SK-N-SH (cell line): ENCODE measurements around the gene OR52E4. TPM values are rescaled to one million over a fixed set of nuclear protein-coding genes. Genes with fewer than 3 reads are reported as not detected.

Experiments
- CTCF ChIA-PET: fragments of 300-600, 350-600 bp; formaldehyde crosslinking; extraction: SDS; loops from one replicate; lab custom pipeline; 2021; lab: Yijun Ruan, JAX
- POLR2A ChIA-PET: fragments of 350-600 bp; sonication (Branson Sonifier 250); formaldehyde crosslinking; extraction: SDS; loops from one replicate; lab custom pipeline; 2020; ENCODE audit warnings: antibody characterized with exemption, inconsistent platforms; lab: Yijun Ruan, JAX
- DNase-seq: peaks from one replicate; pipeline ENCODE4 v3.0.0; 2012
- H2AFZ ChIP-seq: fragments of 200-600 bp; sonication (generic); 2 replicates; pipeline ENCODE4 v1.8.1; 2016; ENCODE audit warnings: antibody characterized with exemption, mild to moderate bottlenecking, low read depth
- H3F3A ChIP-seq: fragments of 200-600 bp; sonication (generic); replicated peaks from 2 replicates; pipeline ENCODE3; 2016; ENCODE audit warnings: antibody characterized with exemption, mild to moderate bottlenecking; ENCODE audit not compliant: insufficient read depth
- H3K27ac ChIP-seq, 2 experiments: fragments of 200-500 bp in 1 of 2; fragments of 200-600 bp in 1 of 2; sonication (Bioruptor generic) in 1 of 2; sonication (generic), shearing (Covaris generic) in 1 of 2; 2 replicates each; pipeline versions ENCODE4 v1.5.1 to v1.6.1; 2014 to 2016; ENCODE audit warnings: low read depth in 2 of 2, inconsistent platforms in 1 of 2, low read length in 1 of 2, mild to moderate bottlenecking in 1 of 2, mixed read lengths in 1 of 2
- H3K27me3 ChIP-seq: fragments of 200-600 bp; sonication (generic), shearing (Covaris generic); 2 replicates; pipeline ENCODE4 v1.6.1; 2016; ENCODE audit warnings: mixed run types; ENCODE audit not compliant: insufficient read depth
- H3K36me3 ChIP-seq, 2 experiments: fragments of 200-500 bp in 1 of 2; fragments of 200-600 bp in 1 of 2; sonication (Bioruptor generic) in 1 of 2; sonication (generic) in 1 of 2; replicated peaks in 1 of 2; 2 replicates each; pipeline versions ENCODE3 to v1.5.1; 2014 to 2016; ENCODE audit warnings: low read length in 1 of 2, mild to moderate bottlenecking in 1 of 2; ENCODE audit not compliant: insufficient read depth in 2 of 2, control insufficient read depth in 1 of 2
- H3K4me1 ChIP-seq, 2 experiments: fragments of 200-500 bp in 1 of 2; fragments of 200-600 bp in 1 of 2; sonication (Bioruptor generic) in 1 of 2; sonication (generic), shearing (Covaris generic) in 1 of 2; 2 replicates each; pipeline versions ENCODE4 v1.5.1 to v1.6.1; 2014 to 2016; ENCODE audit warnings: low read depth in 1 of 2, low read length in 1 of 2, mixed run types in 1 of 2; ENCODE audit not compliant: insufficient read depth in 2 of 2, control insufficient read depth in 1 of 2
- H3K4me2 ChIP-seq: fragments of 200-600 bp; sonication (generic), shearing (Covaris generic); 2 replicates; pipeline ENCODE4 v1.6.1; 2017; ENCODE audit warnings: mixed run types
- H3K4me3 ChIP-seq, 2 experiments: fragments of 200-500 bp in 1 of 2; fragments of 200-600 bp in 1 of 2; sonication (Bioruptor generic) in 1 of 2; sonication (generic), shearing (Covaris generic) in 1 of 2; 2 replicates each; pipeline versions ENCODE4 v1.5.1 to v1.8.1; 2014 to 2016; ENCODE audit warnings: low read depth in 2 of 2, inconsistent platforms in 1 of 2, low read length in 1 of 2, mild to moderate bottlenecking in 1 of 2, mixed read lengths in 1 of 2, moderate library complexity in 1 of 2
- H3K79me2 ChIP-seq: fragments of 200-600 bp; sonication (generic); 2 replicates; pipeline ENCODE4 v1.8.1; 2017; ENCODE audit warnings: mild to moderate bottlenecking; ENCODE audit not compliant: insufficient read depth
- H3K9ac ChIP-seq: fragments of 200-600 bp; sonication (generic); 2 replicates; pipeline ENCODE4 v1.6.1; 2017; ENCODE audit warnings: mixed run types
- H3K9me2 ChIP-seq: fragments of 200-600 bp; sonication (generic); 2 replicates; pipeline ENCODE4 v1.6.1; 2017; ENCODE audit warnings: mixed run types
- H3K9me3 ChIP-seq: fragments of 200-600 bp; sonication (generic); 2 replicates; pipeline ENCODE4 v1.6.1; 2017; ENCODE audit warnings: mixed run types, mild to moderate bottlenecking, moderate library complexity
- H4K20me1 ChIP-seq: fragments of 200-600 bp; sonication (generic); 2 replicates; pipeline ENCODE4 v1.6.1; 2017; ENCODE audit warnings: mild to moderate bottlenecking, mixed run types; ENCODE audit not compliant: insufficient read depth
- CHD2 ChIP-seq: fragments of 150-350 bp; IDR thresholded peaks from 2 replicates; pipeline ENCODE4 v1.6.1; 2018; ENCODE audit warnings: low read length; ENCODE audit not compliant: partially characterized antibody
- CTCF ChIP-seq: fragments of 200-600 bp; sonication (generic); IDR thresholded peaks from 2 replicates; pipeline ENCODE4 v1.6.1; 2017; ENCODE audit warnings: antibody characterized with exemption, mild to moderate bottlenecking, moderate library complexity
- FOSL2 ChIP-seq: IDR thresholded peaks from 2 replicates; pipeline ENCODE4 v1.4.0; 2012; ENCODE audit warnings: low read depth, mild to moderate bottlenecking, moderate library complexity, borderline replicate concordance
- GABPA ChIP-seq: IDR thresholded peaks from 2 replicates; pipeline ENCODE4 v1.4.0; 2012; ENCODE audit warnings: low read depth, mild to moderate bottlenecking
- IRF3 ChIP-seq: fragments of 150-350 bp; IDR thresholded peaks from 2 replicates; pipeline ENCODE4 v1.6.1; 2016; ENCODE audit warnings: mild to moderate bottlenecking, low read depth, low read length
- MAX ChIP-seq: IDR thresholded peaks from 2 replicates; pipeline ENCODE4 v1.4.0; 2012; ENCODE audit warnings: low read depth
- PBX3 ChIP-seq: IDR thresholded peaks from 2 replicates; pipeline ENCODE4; 2012
- POLR2AphosphoS5 ChIP-seq: IDR thresholded peaks from 2 replicates; pipeline ENCODE4 v1.6.1; 2012; ENCODE audit warnings: low read depth, low read length
- RAD21 ChIP-seq: IDR thresholded peaks from 2 replicates; pipeline ENCODE4 v1.6.1; 2012; ENCODE audit warnings: mild to moderate bottlenecking, low read length
- RCOR1 ChIP-seq: fragments of 150-350 bp; IDR thresholded peaks from 2 replicates; pipeline ENCODE4 v1.6.1; 2017; ENCODE audit warnings: antibody characterized with exemption, low read length
- RFX5 ChIP-seq: IDR thresholded peaks from 2 replicates; pipeline ENCODE4 v1.6.1; 2012; ENCODE audit warnings: mild to moderate bottlenecking, improper control_type of control experiment, low read length
- TCF12 ChIP-seq: IDR thresholded peaks from 2 replicates; pipeline ENCODE4 v1.4.0; 2012
- USF2 ChIP-seq: fragments of 150-350 bp; IDR thresholded peaks from 2 replicates; pipeline ENCODE4 v1.6.1; 2017; ENCODE audit warnings: antibody characterized with exemption, low read length, low read depth, borderline replicate concordance
- YY1 ChIP-seq: IDR thresholded peaks from 2 replicates; pipeline ENCODE4 v1.4.0; 2012; ENCODE audit warnings: low read depth, mild to moderate bottlenecking
- ZBTB33 ChIP-seq: IDR thresholded peaks from 2 replicates; pipeline ENCODE4 v1.4.0; 2012; ENCODE audit warnings: low read depth, borderline replicate concordance
- WGBS: methylation state at CpG from one replicate; pipeline ENCODE4 v1.1.6; 2017; ENCODE audit warnings: low lambda C conversion rate; 5-methylcytosine and 5-hydroxymethylcytosine counted together
- polyA plus RNA-seq, 3 experiments: library from polyadenylated mRNA; depleted of rRNA; stranded (reverse); fragments of >200 nt; gene quantifications; 2 replicates each; pipeline ENCODE4 v1.2.3, GENCODE V29; 2012

The OR52E4 gene
- polyA plus RNA-seq, 1 of the 3 experiments (the other 2 are of a cell fraction), result not detected

- Histone ChIP-seq H3K27ac (no peak overlapping the region), H4K20me1 (no peaks in the 10 kb centered on the region), H3K9me2 (no peaks in the 10 kb centered on the region), H3K9ac (no peak overlapping the region), H2AFZ (no peak overlapping the region), H3K4me3 (no peak overlapping the region), H3K79me2 (no peaks in the 10 kb centered on the region), H3K9me3 (no peaks in the 10 kb centered on the region), H3K27me3 (no peaks in the 10 kb centered on the region; the same call in 1 of the 2 replicates), H3K4me1 (no peaks in the 10 kb centered on the region), H3F3A (no peaks in the 10 kb centered on the region), H3K36me3 (no peaks in the 10 kb centered on the region), H3K4me2 (no peak overlapping the region)
- TF ChIP-seq TCF12 (no peak), USF2 (no peak), RFX5 (no peak), RCOR1 (no peak), CHD2 (no peak), PBX3 (no peak), GABPA (no peak), YY1 (no peak), IRF3 (no peak), POLR2AphosphoS5 (no peak), MAX (no peak), ZBTB33 (no peak), CTCF (no peak), RAD21 (no peak), FOSL2 (no peak)
- no peak for DNase-seq
- 17% methylated on average over 1 of the region's 1 CpG for WGBS
- CTCF ChIA-PET, result no interaction called here
- POLR2A ChIA-PET, result no interaction called here
These were observed 29.4 kb upstream of the OR52E4 start for GRCh38 chr11:5851002-5851401.
